ENCODE measurements around the gene MAP3K21.

Gene MAP3K21

DNA sequence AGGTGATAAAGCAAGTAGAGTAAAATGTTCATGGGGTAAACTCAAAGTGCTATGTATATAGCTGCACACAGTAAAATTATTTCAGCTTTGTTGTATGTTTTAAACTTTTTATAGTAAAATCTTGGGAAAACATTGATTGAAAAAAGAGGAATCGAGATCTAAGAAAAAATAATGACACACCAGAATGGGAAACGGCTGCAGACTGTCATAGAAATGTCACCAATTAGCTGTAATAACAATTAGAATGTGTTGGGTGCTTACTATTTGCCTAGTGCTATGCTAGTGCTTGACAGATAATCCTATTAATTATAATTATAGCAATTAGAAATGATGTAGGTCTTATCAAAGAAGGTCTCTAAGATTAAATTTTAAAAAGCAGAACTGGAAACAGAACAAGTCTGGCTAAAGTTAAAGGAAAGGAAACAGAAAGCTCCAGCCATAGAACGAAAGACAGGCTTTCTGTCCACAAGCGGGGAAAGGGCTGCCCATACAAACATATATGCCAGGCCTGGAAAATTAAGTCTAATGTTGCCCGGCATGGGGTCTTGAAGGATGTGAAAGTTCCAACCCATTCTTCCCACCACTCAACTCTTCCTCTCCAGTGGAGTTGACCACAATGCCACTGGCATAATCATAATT, 37.0 kb upstream of the MAP3K21 start:
- TF ChIP-seq, protein P1, sequence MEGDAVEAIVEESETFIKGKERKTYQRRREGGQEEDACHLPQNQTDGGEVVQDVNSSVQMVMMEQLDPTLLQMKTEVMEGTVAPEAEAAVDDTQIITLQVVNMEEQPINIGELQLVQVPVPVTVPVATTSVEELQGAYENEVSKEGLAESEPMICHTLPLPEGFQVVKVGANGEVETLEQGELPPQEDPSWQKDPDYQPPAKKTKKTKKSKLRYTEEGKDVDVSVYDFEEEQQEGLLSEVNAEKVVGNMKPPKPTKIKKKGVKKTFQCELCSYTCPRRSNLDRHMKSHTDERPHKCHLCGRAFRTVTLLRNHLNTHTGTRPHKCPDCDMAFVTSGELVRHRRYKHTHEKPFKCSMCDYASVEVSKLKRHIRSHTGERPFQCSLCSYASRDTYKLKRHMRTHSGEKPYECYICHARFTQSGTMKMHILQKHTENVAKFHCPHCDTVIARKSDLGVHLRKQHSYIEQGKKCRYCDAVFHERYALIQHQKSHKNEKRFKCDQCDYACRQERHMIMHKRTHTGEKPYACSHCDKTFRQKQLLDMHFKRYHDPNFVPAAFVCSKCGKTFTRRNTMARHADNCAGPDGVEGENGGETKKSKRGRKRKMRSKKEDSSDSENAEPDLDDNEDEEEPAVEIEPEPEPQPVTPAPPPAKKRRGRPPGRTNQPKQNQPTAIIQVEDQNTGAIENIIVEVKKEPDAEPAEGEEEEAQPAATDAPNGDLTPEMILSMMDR (IDR thresholded peaks at IDR 0.05; ENCODE audit: low read depth, low read length) = no peak
- no peak for DNase-seq (ENCODE audit: low read depth in 2 of 2)
- no peak overlapping the region for H3K4me3 ChIP-seq (replicated peaks in 1 of 2; ENCODE audit: low read depth in 2 of 2, low read length in 2 of 2)

DNA sequence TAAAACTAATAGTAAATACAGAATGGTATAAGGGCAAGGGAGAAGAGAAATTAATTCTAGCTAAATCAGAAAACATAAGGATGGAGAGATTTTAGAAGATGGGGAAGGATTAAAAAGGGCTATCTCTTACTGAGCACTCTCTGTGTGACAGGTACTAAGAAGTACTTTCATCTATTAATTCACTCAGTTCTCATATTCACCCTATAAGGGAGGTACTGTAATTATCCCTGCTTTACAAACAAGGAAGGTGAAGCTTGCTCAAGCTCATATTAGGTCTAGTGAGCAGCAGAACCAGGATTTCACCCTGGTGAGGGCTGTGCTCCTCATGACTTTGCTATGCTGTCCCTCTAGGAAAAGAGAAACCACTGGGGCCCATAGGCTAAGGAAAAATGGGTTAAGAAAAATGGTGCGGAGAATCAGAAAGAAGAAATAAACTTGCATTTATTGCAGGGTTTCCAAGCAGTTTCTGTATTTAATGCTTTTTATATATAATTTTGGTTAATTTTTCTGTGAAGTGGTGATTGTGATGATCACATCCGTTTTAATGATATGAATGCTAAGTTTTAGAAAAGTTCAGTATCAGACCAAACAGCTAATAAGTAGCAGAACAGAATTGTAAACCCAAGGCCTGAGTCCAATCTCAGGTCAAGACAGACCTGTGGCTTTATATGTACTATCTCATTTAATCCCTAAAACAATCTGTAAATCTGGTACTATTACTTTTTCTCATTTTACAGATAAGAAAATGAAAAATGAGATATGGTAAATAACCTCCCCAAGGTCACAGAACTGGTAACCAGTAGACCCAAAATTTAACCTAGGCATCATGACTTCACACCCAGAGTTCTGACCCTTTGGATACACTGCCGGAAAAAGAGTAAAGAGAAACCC, 33.7 kb upstream of the MAP3K21 start:
- no peak overlapping the region for H3K4me3 ChIP-seq (replicated peaks in 1 of 2; ENCODE audit: low read depth in 2 of 2, low read length in 2 of 2)
- TF ChIP-seq, protein P1 (IDR thresholded peaks at IDR 0.05; ENCODE audit: low read depth, low read length) = no peak
- DNase-seq (ENCODE audit: low read depth in 2 of 2) = peak in 1 of 2 donors; percentile 3

DNA sequence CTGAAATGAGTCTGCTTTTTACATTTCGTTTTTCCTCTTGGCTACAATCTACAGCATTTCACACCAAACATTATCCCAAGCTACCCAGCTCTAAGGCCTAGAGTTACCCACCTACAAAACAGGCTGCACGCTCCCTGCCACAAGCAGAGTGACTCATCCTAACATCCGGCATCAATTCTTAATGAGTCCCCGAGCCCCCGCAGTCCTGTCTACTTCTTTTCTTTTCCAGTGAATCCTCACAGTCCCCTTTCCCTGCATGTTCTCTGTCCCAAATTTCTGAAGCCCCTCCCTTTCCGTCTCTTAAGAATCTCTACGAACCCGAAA, 32.6 kb upstream of the MAP3K21 start:
- TF ChIP-seq, protein P1 (IDR thresholded peaks at IDR 0.05; ENCODE audit: low read depth, low read length) = no peak
- DNase-seq (ENCODE audit: low read depth in 2 of 2) = peak; percentile 56 to 67
- peak overlapping the region; percentile 91 to 98 for H3K4me3 ChIP-seq (replicated peaks in 1 of 2; ENCODE audit: low read depth in 2 of 2, low read length in 2 of 2)

DNA sequence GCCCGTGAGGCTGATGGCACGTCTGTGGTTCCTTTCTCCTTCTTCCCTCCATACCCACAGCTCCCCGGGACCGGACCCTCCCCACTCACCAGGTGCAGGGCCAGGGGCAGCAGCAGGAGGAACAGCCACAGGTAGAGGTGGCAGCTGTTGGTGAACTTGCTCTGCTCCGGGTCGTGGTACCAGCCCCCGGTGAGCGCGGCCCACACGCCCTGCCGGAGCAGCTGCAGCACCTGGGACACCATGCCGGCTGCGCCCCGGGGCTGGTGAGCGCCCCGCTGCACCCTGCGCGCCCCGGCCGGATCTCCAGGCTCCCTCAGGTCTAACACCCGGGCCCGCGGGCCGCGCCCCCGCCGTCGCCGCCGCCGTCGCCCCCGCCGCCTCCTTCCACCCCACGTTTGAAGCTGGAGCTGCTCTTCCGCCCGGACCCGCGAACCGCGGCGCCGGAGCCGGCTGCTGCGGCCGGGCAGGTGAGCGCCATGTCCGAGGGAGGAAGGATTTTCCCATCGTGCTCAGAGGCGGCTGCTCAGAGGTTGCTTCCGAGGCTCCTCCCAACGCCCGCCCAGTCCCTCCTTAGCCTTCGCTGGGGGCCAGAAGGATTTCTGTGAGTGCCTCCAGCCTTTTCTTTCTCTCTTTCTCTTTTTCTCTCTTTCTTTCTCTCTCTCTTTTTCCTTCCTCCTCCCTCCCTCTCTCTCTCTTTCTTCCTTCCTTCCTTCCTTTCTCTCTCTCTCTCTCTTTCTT, 32.1 kb upstream of the MAP3K21 start, which contains the start of gene PCNX2:
Gene PCNX2, minus strand, starts transcription at position 489 of the 738 bp plus-strand sequence. Its CDS starts 247 bp downstream, at position 242.
- H3K4me3 ChIP-seq (replicated peaks in 1 of 2; ENCODE audit: low read depth in 2 of 2, low read length in 2 of 2) = peak within 1 kb of the TSS; percentile 91 to 98
- TF ChIP-seq, protein P1 (IDR thresholded peaks at IDR 0.05; ENCODE audit: low read depth, low read length) = no peak
- DNase-seq (ENCODE audit: low read depth in 2 of 2) = peak; percentile 63 to 66

DNA sequence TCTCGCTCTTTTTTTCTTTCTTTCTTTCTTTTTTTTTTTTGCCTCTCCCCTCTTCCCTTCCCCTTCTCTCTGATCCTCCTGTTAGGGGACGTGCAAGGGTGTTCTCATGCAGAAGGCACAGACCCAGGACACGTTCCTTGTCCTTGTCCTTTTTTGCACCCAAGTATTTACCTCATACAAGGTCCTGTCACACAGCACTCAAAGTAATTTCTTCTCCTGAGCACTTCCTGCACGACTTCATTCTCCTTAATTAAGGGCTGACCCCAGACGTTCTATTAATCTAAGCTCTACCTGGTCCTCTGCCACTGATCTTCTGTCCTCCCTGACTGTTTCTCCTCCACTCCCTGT, 31.6 kb upstream of the MAP3K21 start:
- H3K4me3 ChIP-seq (replicated peaks in 1 of 2; ENCODE audit: low read depth in 2 of 2, low read length in 2 of 2) = peak overlapping the region; percentile 91 to 98
- DNase-seq (ENCODE audit: low read depth in 2 of 2) = no peak
- TF ChIP-seq, protein P1 (IDR thresholded peaks at IDR 0.05; ENCODE audit: low read depth, low read length) = no peak

DNA sequence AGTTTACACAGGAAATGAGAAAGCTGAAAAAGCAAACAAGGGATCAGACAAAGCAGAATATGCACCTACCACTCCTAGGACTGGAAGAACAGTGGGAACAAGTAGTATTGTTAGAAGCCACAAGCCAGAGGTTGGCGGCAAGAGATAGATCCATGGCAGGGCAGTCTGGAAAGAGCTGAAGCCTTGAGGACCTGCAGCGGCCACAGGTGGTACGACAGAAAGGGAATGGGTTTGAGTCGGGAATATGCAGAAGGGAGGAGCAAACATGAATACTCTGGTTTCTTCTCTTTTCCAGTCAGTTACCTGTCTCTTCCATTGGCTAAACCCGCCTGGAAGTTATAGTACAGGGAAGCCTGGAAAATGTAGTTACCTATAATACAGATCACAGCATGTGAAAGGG, 28.1 kb upstream of the MAP3K21 start:
- DNase-seq (ENCODE audit: low read depth in 2 of 2) = no peak
- TF ChIP-seq, protein P1 (IDR thresholded peaks at IDR 0.05; ENCODE audit: low read depth, low read length) = no peak
- no peak overlapping the region for H3K4me3 ChIP-seq (replicated peaks in 1 of 2; ENCODE audit: low read depth in 2 of 2, low read length in 2 of 2)
